ENCODE data around the gene FUT7. TPM values are rescaled to one million over a fixed set of nuclear protein-coding genes. Genes with fewer than 3 reads are reported as not detected.
A peak's percentile ranks its signal among the peaks of the same experiment; 100 is the strongest.

Gene FUT7
- total RNA-seq, 1 experiment from 2014 or later, result not detected

DNA sequence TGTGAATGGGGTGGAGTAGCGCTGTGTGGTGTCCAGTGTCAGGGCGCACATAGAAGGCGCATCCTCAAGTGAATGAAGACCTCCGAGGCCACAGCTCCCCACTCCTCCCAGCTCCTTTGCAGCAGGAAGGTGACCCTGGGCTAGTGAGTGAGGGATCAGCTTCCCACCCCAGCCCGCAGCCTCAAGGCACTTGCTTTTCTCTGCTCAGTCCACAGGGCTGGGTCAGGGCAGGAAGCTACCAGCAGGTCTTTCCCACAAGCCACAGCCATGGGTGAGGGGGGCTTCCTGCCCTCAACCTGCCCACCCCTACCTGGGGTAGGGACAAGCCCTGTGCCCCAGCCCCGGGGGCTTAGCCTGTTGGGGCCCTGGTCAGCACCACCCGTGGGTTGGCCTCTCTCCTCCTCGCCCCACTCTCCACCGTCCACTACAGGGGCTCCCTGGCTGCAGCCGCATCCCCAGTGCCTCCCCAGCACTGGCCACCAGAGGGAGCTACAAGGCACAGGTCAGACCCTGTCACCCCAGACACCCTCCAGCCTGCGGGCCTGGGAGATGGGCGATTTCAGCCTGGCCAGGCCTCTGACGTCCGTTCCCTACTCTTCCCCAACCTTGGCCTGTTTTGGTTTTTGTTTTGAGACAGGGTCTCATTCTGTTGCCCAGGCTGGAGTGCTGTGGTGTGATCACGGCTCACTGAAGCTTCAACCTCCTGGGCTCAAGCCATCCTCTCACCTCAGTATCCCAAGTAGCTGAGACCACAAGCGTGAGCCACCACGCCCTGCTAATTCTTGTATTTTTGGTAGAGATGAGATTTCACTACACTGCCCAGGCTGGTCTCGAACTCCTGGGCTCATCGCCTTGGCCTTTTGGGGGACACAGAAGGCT lies 2.6 kb downstream of the FUT7 start:
- peak overlapping the region; percentile 61 for H3K4me3 ChIP-seq (ENCODE audit: low read depth, low read length, poor library complexity, severe bottlenecking)
- no peaks in the 10 kb centered on the region for H3K36me3 ChIP-seq (ENCODE audit: insufficient read depth, low read length, poor library complexity, severe bottlenecking)
- no peaks in the 10 kb centered on the region for H3K9me3 ChIP-seq (ENCODE audit: low read depth, low read length, poor library complexity, severe bottlenecking)
- H3K27me3 ChIP-seq (replicated peaks; ENCODE audit: insufficient read depth, low read depth, low read length, poor library complexity), result no peaks in the 10 kb centered on the region
- POLR2A ChIA-PET (ENCODE audit: low non-redundant PET), result interaction anchor here (0.5 kb wide), 1 partner anchor 207 kb away, joined by 3 read pairs; no protein-coding TSS in a partner anchor
- intact Hi-C loops (cut with micrococcal nuclease; ENCODE audit: unreplicated experiment), result no loop called here
- TF ChIP-seq, protein P1, sequence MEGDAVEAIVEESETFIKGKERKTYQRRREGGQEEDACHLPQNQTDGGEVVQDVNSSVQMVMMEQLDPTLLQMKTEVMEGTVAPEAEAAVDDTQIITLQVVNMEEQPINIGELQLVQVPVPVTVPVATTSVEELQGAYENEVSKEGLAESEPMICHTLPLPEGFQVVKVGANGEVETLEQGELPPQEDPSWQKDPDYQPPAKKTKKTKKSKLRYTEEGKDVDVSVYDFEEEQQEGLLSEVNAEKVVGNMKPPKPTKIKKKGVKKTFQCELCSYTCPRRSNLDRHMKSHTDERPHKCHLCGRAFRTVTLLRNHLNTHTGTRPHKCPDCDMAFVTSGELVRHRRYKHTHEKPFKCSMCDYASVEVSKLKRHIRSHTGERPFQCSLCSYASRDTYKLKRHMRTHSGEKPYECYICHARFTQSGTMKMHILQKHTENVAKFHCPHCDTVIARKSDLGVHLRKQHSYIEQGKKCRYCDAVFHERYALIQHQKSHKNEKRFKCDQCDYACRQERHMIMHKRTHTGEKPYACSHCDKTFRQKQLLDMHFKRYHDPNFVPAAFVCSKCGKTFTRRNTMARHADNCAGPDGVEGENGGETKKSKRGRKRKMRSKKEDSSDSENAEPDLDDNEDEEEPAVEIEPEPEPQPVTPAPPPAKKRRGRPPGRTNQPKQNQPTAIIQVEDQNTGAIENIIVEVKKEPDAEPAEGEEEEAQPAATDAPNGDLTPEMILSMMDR (conservative IDR thresholded peaks at IDR 0.05; ENCODE audit: low read depth, low read length), result peak; percentile 95
- TF ChIP-seq EZH2 (IDR thresholded peaks at IDR 0.05; ENCODE audit: borderline replicate concordance, low read depth, low read length, poor library complexity, severe bottlenecking), result no peak
- CTCF ChIA-PET, result interaction anchor here (0.5 to 1.6 kb wide), 15 partner anchors 18 to 251 kb away, joined by 3 to 9 read pairs (median 4); partner anchors contain the start of genes PAXX, SAPCD2, TMEM141 and TRAF2
- H3K4me1 ChIP-seq (ENCODE audit: insufficient read depth, low read length, poor library complexity, severe bottlenecking), result peaks cover 10% of the 10 kb centered on the region
- BruUV-seq (replicated peaks), result no TSS peak
- DNase-seq (ENCODE audit: low spot score), result peak; percentile 56
- no peak overlapping the region for H3K27ac ChIP-seq (ENCODE audit: low read depth, low read length, poor library complexity, severe bottlenecking)

DNA sequence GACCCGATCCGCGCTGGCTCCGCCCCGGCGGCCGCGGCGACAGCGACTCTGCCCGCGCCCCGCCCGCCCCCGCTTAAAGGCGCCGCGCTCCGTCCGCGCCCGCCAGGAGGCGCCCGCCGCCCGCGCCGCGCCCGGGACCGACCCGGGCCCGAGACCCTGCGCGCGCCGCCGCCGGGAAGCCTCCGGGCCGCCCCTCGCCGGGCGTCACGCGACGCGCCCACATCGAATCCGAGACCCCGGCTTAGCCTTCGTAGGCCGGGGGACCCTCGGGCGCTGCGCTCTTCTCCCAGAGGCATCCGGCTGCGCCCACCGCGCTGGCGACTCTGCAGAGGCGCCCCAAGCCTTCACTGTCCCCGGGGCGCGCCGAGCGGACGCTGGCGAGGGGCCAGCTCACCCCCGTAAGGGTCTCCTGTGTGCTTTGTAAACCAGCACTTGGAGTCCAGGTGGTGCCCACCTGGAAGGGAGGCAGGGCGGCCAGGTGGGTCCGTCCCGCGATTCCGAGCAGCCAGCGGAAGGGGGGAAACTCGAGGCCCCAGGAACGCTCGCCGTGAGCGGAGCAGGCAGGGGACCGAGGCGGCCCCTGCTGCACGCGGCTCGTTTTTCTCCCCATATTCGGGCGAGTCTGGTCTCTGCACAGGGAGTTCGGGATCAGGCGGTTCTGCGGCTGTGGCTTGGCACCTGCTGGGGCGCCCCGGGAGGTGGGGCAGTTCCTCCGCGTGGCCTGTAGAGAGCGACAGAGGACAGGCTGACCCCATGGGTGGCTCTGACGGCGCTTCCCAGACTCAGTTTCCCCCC lies 3.4 kb downstream of the FUT7 start:
- peaks cover 10% of the 10 kb centered on the region for H3K4me1 ChIP-seq (ENCODE audit: insufficient read depth, low read length, poor library complexity, severe bottlenecking)

More for the DNA sequence above, 3.4 kb downstream of the FUT7 start:
- TF ChIP-seq EZH2 (IDR thresholded peaks at IDR 0.05; ENCODE audit: borderline replicate concordance, low read depth, low read length, poor library complexity, severe bottlenecking), result no peak
- TF ChIP-seq, protein P1 (conservative IDR thresholded peaks at IDR 0.05; ENCODE audit: low read depth, low read length), result 0 out of 2 replicates have a peak, but pooled peaks have one; percentile 37
- no peaks in the 10 kb centered on the region for H3K36me3 ChIP-seq (ENCODE audit: insufficient read depth, low read length, poor library complexity, severe bottlenecking)
- ChIA-PET POLR2A (ENCODE audit: low non-redundant PET) (no interaction called here), CTCF (interaction anchor here (0.5 to 1.5 kb wide), 8 partner anchors 18 to 250 kb away, joined by 3 to 9 read pairs (median 5); partner anchors contain the start of gene PAXX)
- BruUV-seq (replicated peaks), result no TSS peak
- H3K27ac ChIP-seq (ENCODE audit: low read depth, low read length, poor library complexity, severe bottlenecking), result peak overlapping the region; percentile 64
- no peaks in the 10 kb centered on the region for H3K9me3 ChIP-seq (ENCODE audit: low read depth, low read length, poor library complexity, severe bottlenecking)
- peak; percentile 81 for DNase-seq (ENCODE audit: low spot score)
- peak overlapping the region; percentile 61 for H3K4me3 ChIP-seq (ENCODE audit: low read depth, low read length, poor library complexity, severe bottlenecking)
- no peaks in the 10 kb centered on the region for H3K27me3 ChIP-seq (replicated peaks; ENCODE audit: insufficient read depth, low read depth, low read length, poor library complexity)
- intact Hi-C loops (cut with micrococcal nuclease; ENCODE audit: unreplicated experiment), result no loop called here
